GM21526 (cell line): ENCODE results near the gene GNA12.
"Not testable (repeated sequence)": the region's sequence is repeated elsewhere in the genome, so short reads cannot be mapped to it uniquely, and the experiment has no call there.

Experiments used
- ATAC-seq: cut with Tn5 transposase; IDR thresholded peaks from one replicate; pipeline ENCODE4 v1.9.1; 2021; ENCODE audit warnings: moderate library complexity; ENCODE audit not compliant: unreplicated experiment, low FRiP score

Gene GNA12

GRCh38 chr7:2681929-2682799 is 161.9 kb downstream of the GNA12 start:
- no peak for ATAC-seq

- no peak for ATAC-seq
Measured at GRCh38 chr7:2680792-2681490, 163.2 kb downstream of the GNA12 start.

GRCh38 chr7:2680256-2680655 is 163.9 kb downstream of the GNA12 start:
- ATAC-seq: no peak

- ATAC-seq: not testable (repeated sequence)
Measured at GRCh38 chr7:2679135-2680127, 164.7 kb downstream of the GNA12 start.

GRCh38 chr7:2678454-2678853 is 165.7 kb downstream of the GNA12 start:
- not testable (repeated sequence) for ATAC-seq
